ENCODE data around the gene ICAM5.

The ICAM5 gene

DNA sequence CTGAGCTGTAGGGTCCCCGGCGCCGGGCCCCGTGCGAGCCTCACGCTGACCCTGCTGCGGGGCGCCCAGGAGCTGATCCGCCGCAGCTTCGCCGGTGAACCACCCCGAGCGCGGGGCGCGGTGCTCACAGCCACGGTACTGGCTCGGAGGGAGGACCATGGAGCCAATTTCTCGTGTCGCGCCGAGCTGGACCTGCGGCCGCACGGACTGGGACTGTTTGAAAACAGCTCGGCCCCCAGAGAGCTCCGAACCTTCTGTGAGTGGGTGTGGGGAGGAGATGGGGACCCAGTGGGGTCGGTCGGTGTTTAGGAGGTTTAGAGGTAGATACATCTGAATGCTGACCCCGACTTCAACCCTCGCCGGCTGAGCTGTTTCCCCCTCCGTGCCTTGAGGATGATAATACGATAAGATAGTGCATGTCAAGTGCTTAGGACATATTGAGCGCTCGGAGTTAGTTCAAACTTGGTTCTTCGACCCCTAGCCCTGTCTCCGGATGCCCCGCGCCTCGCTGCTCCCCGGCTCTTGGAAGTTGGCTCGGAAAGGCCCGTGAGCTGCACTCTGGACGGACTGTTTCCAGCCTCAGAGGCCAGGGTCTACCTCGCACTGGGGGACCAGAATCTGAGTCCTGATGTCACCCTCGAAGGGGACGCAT lies 1.9 kb downstream of the ICAM5 start:
- DNase-seq (ENCODE audit: low read depth): no peak

GRCh38 chr19:10292206-10292788 lies 2.5 kb downstream of the ICAM5 start:
- no peak for DNase-seq (ENCODE audit: low read depth)

DNA sequence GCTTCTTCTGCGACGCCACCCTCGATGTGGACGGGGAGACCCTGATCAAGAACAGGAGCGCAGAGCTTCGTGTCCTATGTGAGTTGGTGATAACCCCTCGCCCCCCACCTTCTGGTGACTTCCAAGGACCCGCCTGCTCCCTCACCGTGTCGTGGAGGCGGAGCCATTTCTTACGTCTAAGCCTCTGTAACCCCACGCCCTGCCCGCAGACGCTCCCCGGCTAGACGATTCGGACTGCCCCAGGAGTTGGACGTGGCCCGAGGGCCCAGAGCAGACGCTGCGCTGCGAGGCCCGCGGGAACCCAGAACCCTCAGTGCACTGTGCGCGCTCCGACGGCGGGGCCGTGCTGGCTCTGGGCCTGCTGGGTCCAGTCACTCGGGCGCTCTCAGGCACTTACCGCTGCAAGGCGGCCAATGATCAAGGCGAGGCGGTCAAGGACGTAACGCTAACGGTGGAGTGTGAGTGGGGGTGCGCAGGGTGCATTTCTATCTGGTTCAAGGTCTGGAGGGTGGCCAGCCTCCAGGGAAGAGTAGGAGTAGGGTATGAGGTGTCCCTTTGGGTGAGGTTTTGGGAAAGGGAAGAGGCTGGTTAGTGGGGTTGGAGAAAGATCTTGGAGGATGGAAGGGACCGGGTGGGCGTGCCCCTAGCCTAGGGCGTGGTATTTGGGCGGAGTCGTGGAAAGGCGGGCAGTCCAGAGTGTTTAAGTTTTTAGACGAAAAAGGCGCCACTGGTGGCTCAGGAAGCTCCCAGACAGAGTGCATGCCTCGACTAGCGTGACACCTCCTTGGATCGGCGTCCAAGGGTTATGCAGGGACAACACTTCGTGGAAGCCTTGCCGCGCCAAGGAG lies 3.3 kb downstream of the ICAM5 start:
- DNase-seq (ENCODE audit: low read depth): no peak

DNA sequence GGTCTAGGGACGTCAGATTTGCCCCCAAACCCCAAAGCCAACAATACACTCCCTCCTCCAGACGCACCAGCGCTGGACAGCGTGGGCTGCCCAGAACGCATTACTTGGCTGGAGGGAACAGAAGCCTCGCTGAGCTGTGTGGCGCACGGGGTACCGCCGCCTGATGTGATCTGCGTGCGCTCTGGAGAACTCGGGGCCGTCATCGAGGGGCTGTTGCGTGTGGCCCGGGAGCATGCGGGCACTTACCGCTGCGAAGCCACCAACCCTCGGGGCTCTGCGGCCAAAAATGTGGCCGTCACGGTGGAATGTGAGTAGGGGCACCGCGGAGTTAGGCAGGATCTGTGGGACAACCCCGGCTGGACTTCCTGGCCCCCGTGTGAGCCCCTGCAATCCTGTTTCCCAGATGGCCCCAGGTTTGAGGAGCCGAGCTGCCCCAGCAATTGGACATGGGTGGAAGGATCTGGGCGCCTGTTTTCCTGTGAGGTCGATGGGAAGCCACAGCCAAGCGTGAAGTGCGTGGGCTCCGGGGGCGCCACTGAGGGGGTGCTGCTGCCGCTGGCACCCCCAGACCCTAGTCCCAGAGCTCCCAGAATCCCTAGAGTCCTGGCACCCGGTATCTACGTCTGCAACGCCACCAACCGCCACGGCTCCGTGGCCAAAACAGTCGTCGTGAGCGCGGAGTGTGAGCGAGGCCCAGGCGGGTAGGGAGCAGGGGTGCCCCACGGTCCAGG lies 4.0 kb downstream of the ICAM5 start:
- no peak for DNase-seq (ENCODE audit: low read depth)

GRCh38 chr19:10294368-10294697 lies 4.6 kb downstream of the ICAM5 start:
- DNase-seq (ENCODE audit: low read depth): no peak

- no peak for DNase-seq (ENCODE audit: low read depth)
These were observed 5.6 kb downstream of the ICAM5 start for GRCh38 chr19:10295305-10295846.

DNA sequence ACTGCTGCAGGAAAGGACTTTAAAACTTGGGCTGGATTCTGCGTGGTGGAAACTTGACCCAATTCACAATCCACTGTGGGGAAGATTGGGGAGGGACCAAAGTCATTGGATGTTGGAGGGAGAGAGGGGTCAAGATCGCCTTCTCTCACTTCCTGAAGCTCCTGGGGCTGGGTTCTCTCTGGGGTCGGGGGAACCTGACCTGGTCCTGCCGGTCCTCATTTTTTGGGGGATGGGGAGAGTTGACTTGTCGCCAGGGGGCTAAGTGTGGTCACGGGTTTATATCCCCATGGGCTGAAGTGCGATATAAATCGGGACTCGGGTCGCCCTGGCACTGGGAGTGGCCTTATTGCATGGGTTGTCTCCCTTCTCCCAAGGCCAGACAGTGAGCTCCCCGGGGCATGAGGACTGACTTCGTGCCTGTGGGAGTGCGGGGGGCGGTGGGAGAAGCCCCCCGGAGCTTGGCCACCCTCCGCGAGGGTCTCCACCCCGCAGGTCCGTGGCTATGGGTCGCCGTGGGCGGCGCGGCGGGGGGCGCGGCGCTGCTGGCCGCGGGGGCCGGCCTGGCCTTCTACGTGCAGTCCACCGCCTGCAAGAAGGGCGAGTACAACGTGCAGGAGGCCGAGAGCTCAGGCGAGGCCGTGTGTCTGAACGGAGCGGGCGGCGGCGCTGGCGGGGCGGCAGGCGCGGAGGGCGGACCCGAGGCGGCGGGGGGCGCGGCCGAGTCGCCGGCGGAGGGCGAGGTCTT lies 6.3 kb downstream of the ICAM5 start:
- no peak for DNase-seq (ENCODE audit: low read depth)

- no peak for DNase-seq (ENCODE audit: low read depth)
These were observed 10.1 kb downstream of the ICAM5 start for GRCh38 chr19:10299545-10300458.

DNA sequence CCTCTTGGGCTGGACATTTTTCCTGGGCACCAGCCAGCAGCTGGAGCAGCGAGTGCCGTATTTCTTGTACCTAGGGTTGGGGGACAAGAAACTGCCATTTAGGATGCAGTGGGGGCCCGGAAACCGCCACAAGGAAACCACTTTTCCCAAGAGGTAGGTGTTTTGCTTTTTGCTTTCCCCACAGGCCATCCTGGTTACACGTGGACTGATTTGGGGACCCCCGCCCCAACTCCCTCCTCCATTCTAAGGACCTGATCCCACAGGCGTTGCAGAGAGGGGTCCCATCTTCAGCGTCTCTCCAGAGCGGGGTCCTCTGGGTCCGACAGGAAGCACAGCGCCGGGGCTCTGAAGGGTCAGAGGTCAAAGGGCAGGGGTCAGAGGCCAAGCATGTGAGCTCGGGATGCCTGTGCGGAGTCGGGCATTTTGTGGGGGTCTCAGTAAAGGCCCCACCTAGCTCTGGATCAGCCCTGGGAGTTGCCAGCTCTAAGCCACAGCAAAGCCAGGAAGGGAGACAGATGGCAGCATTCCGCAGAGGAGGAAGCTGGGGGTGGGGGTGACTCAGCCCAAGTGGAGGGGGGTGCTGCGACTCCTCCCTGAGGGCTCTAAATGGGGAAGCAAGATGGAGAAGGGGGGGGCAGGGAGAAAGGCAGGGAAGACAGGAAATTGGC lies 15.5 kb downstream of the ICAM5 start:
- no peak for DNase-seq (ENCODE audit: low read depth)

DNA sequence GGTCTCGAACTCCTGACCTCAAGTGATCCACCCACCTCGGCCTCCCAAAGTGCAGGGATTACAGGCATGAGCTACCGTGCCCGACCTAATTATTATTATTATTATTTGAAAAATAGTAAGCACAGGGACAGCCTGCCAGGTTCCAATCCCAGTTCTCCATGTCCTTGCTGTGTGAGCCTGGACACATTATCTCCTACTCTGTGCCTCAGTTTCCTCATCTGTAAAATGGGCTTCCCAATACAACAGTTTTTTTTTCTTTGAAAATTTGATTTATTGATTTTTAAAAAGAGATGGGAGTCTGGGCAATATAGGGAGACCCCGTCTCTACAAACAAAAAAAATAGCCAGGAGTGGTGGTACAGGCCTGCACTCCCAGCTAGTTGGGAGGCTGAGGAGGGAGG lies 16.6 kb downstream of the ICAM5 start:
- DNase-seq (ENCODE audit: low read depth): no peak

GRCh38 chr19:10309423-10309822 lies 19.7 kb downstream of the ICAM5 start, which contains the start of gene ZGLP1:
ZGLP1 (minus strand) TSS chr19:10309815.
- DNase-seq (ENCODE audit: low read depth): no peak

DNA sequence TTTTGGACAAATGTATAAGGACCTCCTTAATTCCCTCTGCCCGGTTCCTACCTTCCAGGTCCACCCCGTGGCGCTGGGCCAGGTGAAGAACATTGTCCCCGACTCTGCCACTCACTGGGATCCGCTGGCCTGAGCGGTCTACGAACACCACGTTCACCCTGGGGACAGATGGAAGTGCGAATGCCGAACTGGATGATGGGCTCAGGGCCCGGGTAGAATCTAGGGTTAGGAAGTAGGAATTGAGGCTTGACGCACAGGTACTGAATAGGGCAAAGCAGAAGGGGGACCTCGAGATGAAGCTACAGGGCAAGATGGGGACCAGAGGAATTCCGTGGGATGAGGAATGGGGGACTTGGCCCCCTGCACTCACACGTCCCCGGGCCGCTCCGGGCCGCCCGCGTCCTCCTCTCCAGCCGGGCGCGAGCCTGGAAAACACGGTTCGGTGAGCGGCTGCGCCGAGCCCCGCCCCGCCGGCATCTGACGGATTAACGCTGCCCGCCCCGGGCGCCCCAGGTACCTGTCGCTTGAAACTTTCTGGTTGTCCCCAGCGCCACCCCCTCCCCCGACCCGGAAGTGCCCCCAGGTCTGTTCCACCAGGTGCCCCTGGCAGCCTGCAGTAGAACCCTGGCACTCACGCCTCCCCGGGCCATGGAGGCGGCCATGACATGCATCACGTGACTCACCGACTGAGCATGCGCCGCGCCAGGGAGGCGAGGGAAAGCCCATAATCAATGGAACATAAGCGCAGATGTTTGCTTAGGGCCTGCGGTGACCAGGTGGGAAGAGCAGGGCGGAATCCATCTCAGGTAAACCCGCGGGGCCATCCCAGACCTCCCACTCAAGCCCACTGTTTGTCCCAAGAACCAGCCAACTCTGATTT lies 25.8 kb downstream of the ICAM5 start, which contains the start of gene FDX2:
Gene FDX2, minus strand, starts transcription at position 681 of the 880 bp plus-strand sequence. Its CDS starts 19 bp downstream, at position 662.
- DNase-seq (ENCODE audit: low read depth): peak; percentile 54

- DNase-seq (ENCODE audit: low read depth): no peak
These were observed 26.7 kb downstream of the ICAM5 start for GRCh38 chr19:10316229-10317044.

DNA sequence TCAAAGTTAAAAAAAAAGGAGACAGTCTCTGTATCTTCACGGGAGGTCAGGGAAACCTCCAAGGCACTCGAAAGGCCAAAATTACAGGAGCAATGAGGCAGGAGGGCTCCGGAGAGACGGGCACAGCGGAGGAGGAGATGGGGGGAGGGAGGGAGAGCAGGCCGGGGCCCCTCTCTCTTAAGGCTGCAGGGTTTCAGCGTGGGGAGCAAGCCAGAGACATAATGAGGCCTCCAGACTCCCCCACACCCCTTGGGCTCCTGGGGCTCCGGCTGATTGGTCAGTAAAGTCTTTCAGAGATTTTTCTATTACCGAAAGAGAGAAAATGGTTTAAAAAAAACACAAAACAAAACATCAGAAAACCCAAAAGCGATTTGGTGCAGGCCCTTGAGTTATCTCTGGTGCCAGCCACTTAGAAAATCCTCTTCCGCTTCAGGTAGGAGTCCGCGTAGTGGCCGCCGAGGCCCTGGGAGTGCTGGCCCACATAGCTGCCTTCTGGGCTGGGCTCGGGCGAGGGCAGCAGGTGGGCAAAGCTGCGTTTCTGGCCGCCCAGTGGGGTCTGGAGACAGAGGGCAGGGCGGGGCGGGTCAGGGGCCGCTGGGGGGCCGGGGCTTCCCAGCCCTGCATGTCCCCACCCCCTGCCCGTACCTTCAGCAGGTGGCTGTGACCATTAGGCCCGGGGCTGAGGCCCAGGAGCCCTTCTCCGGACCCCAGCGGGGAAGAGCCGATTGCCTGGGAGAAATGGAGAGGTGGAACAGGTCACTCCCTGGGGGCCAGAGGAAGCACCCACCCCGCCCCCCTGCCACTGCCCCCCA lies 27.5 kb downstream of the ICAM5 start:
- no peak for DNase-seq (ENCODE audit: low read depth)

DNA sequence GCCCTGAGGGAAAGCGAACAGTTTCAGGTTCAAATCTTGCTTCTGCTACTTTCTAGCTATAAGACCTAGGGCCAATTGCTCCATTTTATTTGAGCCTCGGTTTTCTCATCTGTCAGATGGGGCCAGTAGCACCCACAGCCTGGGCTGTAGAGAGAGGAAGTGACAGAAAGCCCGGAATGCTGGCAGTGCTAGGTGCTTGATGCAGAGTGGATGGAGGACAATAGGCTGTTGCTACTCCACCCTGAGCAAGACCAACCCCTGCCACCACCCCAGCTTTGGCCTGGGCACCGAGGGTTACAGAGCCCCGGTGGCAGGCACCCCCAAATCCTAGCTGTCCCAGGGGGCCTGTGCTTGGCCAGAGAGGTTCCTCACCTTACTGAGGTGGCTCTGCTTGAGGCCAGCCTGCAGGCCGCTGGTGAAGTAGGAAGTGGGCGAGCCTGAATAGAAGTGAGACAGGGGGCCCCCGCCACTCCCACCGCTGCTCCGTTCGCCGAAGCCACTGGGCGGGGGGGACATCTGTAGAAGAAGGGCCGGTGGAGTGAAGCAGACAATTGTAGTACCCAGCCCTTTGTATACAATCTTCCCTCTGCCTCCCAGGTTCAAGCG lies 28.2 kb downstream of the ICAM5 start:
- DNase-seq (ENCODE audit: low read depth): no peak

Measured in GM04504 (cell line).